ENCODE results near the gene SCGB1C2.
"Not testable (repeated sequence)": the region's sequence is repeated elsewhere in the genome, so short reads cannot be mapped to it uniquely, and the experiment has no call there.

Gene SCGB1C2

GRCh38 chr17:137166-137807, at the start of gene SCGB1C2:
Gene SCGB1C2 (plus strand): TSS chr17:137569. CDS start chr17:137591, 22 bp downstream.
- not testable (repeated sequence) for DNase-seq

- DNase-seq, result not testable (repeated sequence)
Observed at GRCh38 chr17:113111-113510, 24.3 kb upstream of the SCGB1C2 start.

DNA sequence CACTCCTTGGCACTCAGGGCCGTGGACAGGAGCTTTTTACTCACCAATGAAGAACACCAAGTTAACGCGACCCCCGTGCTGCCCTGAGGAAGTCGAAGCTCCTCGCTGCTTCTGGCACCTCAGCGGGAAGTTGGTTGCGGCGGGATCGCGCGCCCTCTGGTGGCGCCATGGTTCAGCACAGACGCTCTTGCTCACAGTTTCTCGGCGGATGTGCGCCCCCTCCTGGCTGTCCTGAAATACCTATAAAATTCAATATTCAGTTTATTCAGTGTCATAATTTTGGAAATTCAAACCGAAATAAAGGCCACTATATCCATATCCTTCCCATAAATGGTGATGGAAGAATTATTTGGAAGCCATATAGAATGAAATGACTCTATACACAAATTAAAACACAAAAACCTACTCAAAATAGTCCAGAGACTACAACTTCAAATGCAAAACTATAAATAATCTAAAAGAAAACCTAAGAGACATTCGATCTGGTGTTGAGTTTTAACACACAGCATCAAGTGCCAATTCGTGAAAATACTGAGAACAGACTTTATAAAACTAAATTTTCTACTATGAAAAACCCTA, 18.9 kb upstream of the SCGB1C2 start:
- not testable (repeated sequence) for DNase-seq

DNA sequence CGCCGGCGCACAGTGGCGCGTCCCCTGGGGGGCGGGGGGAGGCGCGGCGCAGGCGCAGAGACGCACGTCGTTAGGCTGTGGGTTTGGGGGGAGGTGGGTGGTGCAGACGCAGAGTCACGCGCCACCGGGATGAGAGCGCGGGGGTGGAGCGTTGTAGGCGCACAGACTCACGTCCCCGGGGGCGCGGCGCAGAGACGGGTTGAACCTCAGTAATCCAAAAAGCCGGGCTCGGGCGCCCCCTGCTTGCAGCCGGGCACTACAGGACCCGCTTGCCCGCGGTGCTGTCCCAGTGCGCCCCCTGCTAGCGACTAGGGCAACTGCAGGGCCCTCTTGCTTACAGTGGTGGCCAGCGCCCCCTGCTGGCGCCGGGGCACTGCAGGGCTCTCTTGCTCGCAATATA, 3.4 kb upstream of the SCGB1C2 start:
- DNase-seq, result not testable (repeated sequence)

GRCh38 chr17:134332-134785, 3.0 kb upstream of the SCGB1C2 start:
- not testable (repeated sequence) for DNase-seq

GRCh38 chr17:135022-135421, 2.3 kb upstream of the SCGB1C2 start:
- not testable (repeated sequence) for DNase-seq

- DNase-seq, result not testable (repeated sequence)
Observed at GRCh38 chr17:135895-136294, 1.5 kb upstream of the SCGB1C2 start.

DNA sequence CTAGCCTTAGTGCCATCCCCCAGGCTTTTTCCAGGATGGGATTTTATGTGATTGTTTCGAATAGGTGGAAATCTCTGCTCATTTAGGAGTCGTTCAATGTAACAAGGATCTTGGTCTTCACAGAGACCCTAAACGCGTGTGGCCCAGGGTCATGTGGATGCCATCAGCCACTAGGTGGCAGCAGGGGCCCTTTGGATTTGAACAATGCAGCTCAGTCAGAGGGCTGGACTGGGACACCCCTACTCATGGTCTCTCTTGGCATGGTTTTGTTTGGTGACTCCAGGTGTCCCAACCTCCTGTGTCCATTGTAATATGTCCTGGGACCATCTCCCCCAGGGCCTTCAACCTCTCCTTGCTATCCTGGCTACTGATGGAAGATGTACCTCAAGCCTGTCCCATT, 838 bp upstream of the SCGB1C2 start:
- not testable (repeated sequence) for DNase-seq

DNA sequence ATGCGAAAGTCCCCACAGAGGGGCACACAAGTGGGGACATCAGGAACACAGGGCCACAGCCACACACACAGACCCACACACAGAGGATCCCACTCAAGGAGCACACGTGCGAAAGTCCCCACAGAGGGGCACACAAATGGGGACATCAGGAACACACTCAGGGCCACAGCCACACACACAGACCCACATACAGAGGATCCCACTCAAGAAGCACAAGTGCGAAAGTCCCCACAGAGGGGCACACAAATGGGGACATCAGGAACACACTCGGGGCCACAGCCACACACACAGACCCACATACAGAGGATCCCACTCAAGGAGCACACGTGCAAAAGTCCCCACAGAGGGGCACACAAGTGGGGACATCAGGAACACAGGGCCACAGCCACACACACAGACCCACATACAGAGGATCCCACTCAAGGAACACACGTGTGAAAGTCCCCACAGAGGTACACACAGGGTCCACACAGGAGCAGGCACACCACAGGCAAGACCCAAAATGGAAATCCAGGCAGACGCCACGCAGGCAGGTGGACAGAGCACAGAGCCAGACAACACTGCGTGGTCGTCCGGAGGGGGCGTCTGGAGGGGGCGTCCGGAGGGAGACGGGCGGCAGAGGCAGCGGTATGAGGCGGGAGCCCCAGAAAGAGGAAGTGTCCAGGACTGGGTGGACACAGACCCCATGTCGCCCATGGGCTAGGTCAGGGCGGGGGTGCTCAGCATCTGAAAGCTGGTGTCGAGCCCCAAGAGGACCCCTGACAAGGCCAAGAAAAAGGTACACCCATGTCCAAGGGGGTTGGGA, 2.2 kb downstream of the SCGB1C2 start:
- DNase-seq, result not testable (repeated sequence)

DNA sequence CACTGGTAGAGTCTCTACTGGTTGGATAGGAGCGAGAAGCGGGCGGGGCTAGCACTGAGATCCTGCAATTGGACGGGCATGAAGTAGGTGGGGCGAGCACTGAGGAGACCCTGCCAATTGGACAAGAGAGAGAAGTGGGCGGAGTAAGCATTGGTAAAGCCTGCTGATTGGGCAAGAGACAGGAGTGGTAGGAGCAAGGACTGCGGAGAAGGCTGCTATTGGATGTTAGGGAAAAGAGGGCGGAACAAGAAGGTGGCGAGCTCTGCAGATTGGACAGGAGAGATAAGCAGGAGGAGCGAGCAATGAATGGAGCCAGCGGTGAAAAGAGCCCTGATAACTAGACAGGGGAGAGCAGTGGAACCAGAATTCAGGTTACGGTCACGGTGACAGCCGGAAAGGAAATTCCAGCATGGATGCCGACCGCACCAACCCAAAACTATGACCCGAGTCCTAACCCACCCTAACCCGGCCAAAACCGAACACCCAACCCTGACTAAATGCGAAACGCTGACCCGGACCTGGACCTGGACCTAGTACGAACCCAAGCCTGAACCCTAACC, 4.8 kb downstream of the SCGB1C2 start:
- DNase-seq, result no peak

DNA sequence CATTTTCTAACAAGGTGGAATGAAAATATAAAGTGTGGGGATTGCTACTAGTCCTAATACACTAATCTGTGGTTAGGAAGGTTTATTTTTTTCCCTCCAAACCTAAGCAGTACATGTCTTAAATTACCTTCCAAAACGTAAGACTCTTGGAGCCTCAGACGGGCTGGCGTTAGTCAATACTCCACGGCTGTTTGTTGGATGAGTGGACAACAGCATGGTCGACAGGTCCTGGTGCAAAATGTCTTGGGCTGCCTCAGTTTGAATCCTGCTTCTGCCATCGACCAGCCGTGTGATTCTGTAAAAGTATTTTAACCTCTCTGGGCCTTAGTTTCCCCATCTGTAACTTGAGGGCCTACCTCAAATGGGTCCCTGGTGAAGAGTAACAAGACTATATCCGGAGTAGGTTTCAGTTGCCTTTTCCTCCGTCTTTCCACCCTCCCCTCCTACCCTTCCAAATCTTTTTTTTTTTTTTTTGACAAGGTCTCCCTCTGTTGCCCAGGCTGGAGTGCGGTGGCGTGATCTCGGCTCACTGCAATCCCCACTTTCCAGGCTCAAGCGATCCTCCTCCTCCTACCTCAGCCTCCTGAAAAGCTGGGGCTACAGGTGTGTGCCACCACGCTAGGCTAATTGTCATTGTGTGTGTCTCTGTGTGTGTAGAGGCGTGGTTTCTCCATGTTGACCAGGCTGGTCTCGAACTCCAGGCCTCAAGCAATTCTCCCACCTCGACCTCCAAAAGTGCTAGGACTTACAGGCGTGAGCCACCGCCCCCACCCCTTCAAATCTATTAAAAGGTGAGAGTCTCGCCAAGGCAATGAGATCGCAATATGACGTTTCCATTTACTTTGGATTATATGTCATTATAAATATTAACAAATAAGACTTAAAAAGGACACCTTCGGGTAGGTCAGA, 5.8 kb downstream of the SCGB1C2 start:
- DNase-seq, result no peak

- DNase-seq, result peak; percentile 53
Observed at GRCh38 chr17:143785-144281, 6.5 kb downstream of the SCGB1C2 start.

- no peak for DNase-seq
Observed at GRCh38 chr17:144936-145670, 7.7 kb downstream of the SCGB1C2 start.

DNA sequence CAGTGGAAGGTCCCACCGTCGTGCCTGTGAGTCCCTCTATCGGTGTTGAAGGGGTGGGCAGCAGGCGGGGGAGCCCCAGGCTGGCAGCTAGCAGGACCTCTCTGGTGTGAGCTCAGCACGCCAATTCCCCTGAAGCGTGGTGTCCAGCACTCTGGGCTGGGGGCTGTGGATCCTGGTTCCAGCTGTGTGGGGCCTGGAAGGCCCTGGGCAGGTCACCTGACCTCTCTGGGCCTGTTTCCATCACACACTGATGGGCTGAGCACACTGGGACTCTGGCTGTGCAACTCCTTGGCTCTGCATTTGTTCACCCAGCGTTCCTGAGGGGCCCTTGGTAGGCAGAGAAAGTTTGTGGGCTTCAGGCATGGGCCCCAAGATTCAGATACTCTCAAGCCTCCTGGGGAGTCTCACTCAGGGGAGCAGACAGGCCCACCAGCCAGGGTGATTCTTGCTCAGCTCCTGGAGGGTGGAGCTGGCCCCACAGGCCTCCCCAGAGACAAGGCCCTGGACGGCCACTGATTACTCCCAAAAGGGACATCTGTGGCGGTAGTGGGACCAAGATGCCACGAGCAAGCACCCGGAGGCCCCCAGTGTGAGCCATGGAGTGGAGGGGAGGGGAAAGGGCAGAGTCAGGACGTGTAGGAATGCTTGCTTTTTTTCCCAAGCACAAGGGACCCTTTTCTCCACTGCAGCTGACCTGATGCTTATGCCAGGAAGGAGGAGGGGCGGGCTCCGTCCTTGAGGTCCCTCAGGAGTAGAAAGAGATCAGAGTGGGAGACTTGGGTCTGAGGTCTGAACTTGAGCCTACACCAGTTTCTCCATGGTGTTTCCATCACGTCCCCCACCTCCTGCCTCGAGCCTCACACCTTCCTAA, 8.5 kb downstream of the SCGB1C2 start:
- no peak for DNase-seq

DNA sequence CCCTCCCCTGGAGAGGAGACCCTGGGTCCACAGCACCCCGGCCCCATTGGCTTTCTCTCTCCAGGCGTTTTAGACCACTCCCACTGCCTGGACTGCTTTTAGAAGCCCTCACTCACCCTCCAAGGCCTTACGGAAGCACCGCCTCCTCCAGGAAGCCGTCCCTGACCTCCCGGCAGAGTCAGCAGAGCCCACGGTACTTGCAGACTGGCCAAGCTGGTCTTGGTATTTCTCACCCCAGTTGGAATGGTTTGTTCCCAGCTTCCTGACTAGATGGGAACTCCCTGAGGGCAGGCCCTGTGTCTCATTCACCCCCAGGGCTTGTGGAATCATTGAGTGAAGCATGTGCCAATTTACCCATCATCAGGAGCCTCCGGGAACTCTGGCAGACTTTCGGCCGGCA, 9.2 kb downstream of the SCGB1C2 start:
- DNase-seq, result no peak

DNA sequence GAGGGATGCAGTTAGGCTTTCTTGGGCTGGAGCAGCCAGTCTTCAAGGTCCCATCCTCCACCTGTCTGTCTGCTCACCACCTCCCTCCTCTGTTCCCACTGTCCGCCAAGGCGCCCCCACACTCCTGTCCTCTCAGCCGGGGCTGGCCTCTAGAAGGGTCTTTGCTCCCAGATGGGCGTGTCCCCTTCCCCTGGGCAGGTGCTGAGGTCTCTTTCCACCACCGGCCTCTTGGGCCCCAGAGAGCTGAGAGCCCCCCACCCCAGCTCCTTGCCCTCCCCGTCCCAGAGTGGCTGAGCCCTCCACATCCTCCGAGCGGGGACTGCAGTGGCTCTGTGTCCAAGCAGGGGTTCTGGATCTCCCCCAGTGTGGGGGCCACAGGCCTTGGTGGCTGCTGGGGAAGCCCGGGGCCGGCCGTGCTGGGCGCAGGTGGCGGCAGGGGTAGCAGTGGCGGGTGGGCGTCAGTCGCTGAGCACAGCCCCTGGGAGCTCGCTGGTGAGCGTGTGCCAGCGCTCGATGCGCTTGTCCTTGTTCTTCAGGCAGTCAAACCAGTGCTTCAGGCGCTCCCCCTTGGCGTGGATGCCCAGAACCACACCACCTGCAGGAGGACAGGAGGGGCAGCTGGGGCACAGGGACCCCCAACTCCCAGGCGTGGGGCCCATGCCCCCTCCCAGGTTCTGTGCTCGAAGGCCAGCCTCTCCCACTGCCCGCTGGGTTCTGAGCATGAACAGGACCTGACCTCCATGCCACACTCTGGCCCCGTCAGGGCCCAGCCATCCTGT, 9.8 kb downstream of the SCGB1C2 start:
- DNase-seq, result no peak

DNA sequence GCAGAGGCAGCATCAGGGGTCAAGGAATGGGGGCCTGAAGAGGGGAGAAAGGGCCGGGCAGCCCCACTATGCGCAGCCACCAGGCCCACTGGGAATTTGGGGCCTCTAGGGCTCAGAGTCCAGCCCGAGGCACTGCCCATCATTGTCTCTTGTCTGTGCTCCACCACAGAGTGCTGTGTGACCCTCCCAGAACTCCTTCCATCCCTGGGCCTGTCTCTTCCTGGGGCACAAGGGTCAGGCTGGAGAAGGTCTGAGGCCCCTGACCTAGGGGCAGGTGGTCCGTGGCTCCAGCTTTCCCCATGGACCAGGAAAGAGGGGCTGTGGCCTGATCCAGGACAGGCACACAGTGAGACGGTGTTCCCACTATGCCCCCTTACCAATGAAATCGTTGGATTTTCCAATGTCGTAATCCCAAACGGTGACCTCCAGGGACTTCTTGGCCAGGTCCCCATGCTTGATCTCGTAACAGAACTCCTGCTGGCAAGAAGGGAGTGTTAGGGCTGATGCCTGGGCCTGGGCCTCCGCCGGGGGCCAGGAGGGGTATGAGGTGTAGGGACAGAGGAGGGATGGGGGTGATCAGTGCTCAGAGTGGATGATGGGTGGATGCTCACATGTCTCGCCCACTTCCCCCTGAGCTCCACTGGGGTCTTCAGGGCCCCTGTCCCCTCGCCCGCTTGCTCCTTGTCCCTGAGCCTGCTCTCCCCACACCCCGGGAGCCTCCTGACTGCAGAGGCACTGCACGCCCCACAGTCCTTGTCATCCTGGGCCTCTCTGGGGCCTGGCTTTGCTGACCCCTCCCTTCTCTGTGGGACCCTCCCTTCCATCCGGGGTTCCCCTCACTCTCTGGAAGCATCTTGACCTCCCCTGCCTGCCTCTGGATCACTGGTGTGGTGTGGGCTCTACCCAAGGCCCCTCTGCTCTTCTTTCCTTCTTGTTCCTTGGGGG, 10.7 kb downstream of the SCGB1C2 start:
- DNase-seq, result no peak

GRCh38 chr17:148757-149156, 11.4 kb downstream of the SCGB1C2 start:
- DNase-seq, result no peak

All from HCEC 1CT (cell line).